Pancreas (tissue), 10 donors: ENCODE results near the gene ZXDC. TPM values are rescaled to one million over a fixed set of nuclear protein-coding genes. Genes with fewer than 3 reads are reported as not detected.
A peak's percentile ranks its signal among the peaks of the same experiment; 100 is the strongest.

Experiments
- ATAC-seq, 4 donors: fragments of 200-7000 bp; cut with Tn5 transposase; one replicate each; pipeline versions ENCODE4 v1.8.0 to v1.9.1; 2020; ENCODE audit warnings: mild to moderate bottlenecking in 4 of 4, moderate library complexity in 4 of 4
- DNase-seq, 6 donors: peaks; one replicate each; pipeline ENCODE4 v3.0.0-alpha.2; 2020
- FAIRE-seq: peaks from 2 replicates; lab custom pipeline; 2012; peaks lifted over from hg19 to GRCh38; lab: Jason Lieb, UNC
- H3K27ac ChIP-seq, 4 donors: fragments of 200-600 bp; sonication (generic); 1 replicate in 3 of 4; 2 replicates in 1 of 4; pipeline versions ENCODE4 v1.5.0 to v1.8.0; 2020
- H3K27me3 ChIP-seq, 4 donors: fragments of 200-600 bp; one replicate each; pipeline ENCODE4 v1.8.0; 2021
- H3K36me3 ChIP-seq, 3 donors: fragments of 200-600 bp; sonication (generic) in 1 of 3; one replicate each; pipeline versions ENCODE4 v1.5.0 to v1.8.0; 2020 to 2021
- H3K4me1 ChIP-seq, 3 donors: fragments of 200-600 bp; one replicate each; pipeline ENCODE4 v1.8.0; 2021
- H3K4me3 ChIP-seq, 4 donors: fragments of 200-600 bp; sonication (generic) in 2 of 4; one replicate each; pipeline versions ENCODE4 v1.5.0 to v1.8.0; 2020 to 2021
- H3K9me3 ChIP-seq, 4 donors: fragments of 200-600 bp; one replicate each; pipeline ENCODE4 v1.8.0; 2021
- CTCF ChIP-seq, 4 donors: fragments of 200-600 bp; sonication (generic) in 3 of 4; IDR thresholded peaks; one replicate each; pipeline versions ENCODE4 v1.5.0 to v1.8.0; 2021; ENCODE audit warnings: antibody characterized with exemption in 4 of 4
- WGBS, 2 donors: extraction: QIAGEN DNeasy Blood & Tissue Kit; methylation state at CpG; one replicate each; pipeline ENCODE4 v1.1.7; 2013; 5-methylcytosine and 5-hydroxymethylcytosine counted together
- intact Hi-C, 3 donors: fragments of 100-400 bp; cut with DNase I; formaldehyde crosslinking; loops; one replicate each; pipeline versions ENCODE4 v1.11.1 to v1.14.2; 2022
- polyA plus RNA-seq, 2 donors: library from polyadenylated mRNA; stranded (reverse); fragments of 200-250 nt; gene quantifications; one replicate each; pipeline ENCODE4 v1.2.3, GENCODE V29; 2013
- total RNA-seq, 6 donors: library from RNA; stranded (reverse); fragmentation: NEBNext Ultra II Directional in 4 of 6; extraction: Animal tissue kit (Norgen Biotek cat#: 25700) in 4 of 6; gene quantifications; one replicate each; pipeline versions ENCODE4 v1.2.1 to v1.2.4, GENCODE V29; 2021 to 2023
- donor health status: healthy with polysubstance abuse.
- donor health status: DM: no; HTN: no; CAD: no; lungs with moderate emphysema.
- donor health status: DM: no; HTN: no; CAD: no.
- donor health status: control.
- donor health status: control.
- donor health status: Bipolar disorder and iron deficiency.
- donor health status: DM: yes; HTN: yes; CAD: no.
- donor health status: DM: no; HTN: no; CAD: no.
- donor health status: DM: no; HTN: no; CAD: no.
- donor health status: DM: yes; HTN: yes; CAD: no.

ZXDC gene
- total and polyA plus RNA-seq, 8 donors = 19.4 to 26.1 (median 20.9) TPM

- Histone ChIP-seq H3K4me1 (peaks cover 0 to under 1% (median under 1%) of the 10 kb centered on the region in 3 donors), H3K36me3 (no peaks in the 10 kb centered on the region), H3K27ac (no peak overlapping the region), H3K9me3 (no peaks in the 10 kb centered on the region), H3K27me3 (no peaks in the 10 kb centered on the region), H3K4me3 (no peak overlapping the region)
- DNase-seq = peak in 1 of 6 donors; percentile 26
- intact Hi-C loops = no loop called here
- FAIRE-seq = no peak
- no peak for ATAC-seq
- TF ChIP-seq CTCF (IDR thresholded peaks at IDR 0.05) = no peak
- WGBS, 2 donors = 94% methylated on average over 14 of the region's 14 CpGs
Measured at GRCh38 chr3:126478581-126479310, 3.1 kb upstream of the ZXDC start.

- ATAC-seq = no peak
- Histone ChIP-seq H3K4me1 (peaks cover 10 to 18% (median 14%) of the 10 kb centered on the region in 3 donors), H3K27ac (no peak overlapping the region), H3K9me3 (no peaks in the 10 kb centered on the region), H3K27me3 (no peaks in the 10 kb centered on the region), H3K36me3 (no peaks in the 10 kb centered on the region), H3K4me3 (no peak overlapping the region)
- DNase-seq = no peak
- FAIRE-seq = no peak
- TF ChIP-seq CTCF (IDR thresholded peaks at IDR 0.05) = no peak
- intact Hi-C loops = no loop called here
- 56 to 69% methylated on average over 4 of the region's 4 CpGs for WGBS, 2 donors
Measured at GRCh38 chr3:126477061-126477380, 1.3 kb upstream of the ZXDC start.

GRCh38 chr3:126476166-126477060 is 722 bp upstream of the ZXDC start:
- Histone ChIP-seq H3K4me3 (peak overlapping the region; percentile 43 to 60 (median 53)), H3K36me3 (no peaks in the 10 kb centered on the region), H3K27ac (peak overlapping the region; percentile 80 to 90 (median 88)), H3K27me3 (no peaks in the 10 kb centered on the region), H3K9me3 (no peaks in the 10 kb centered on the region), H3K4me1 (peaks cover 16 to 24% (median 16%) of the 10 kb centered on the region in 3 donors)
- peak; percentile 68 to 92 (median 78) for DNase-seq
- no peak for FAIRE-seq
- WGBS, 2 donors = 9 to 10% methylated on average over 50 to 65 of the region's 66 CpGs
- ATAC-seq = peak; percentile 52 to 63 (median 58)
- intact Hi-C loops = no loop called here
- TF ChIP-seq CTCF (IDR thresholded peaks at IDR 0.05) = no peak

- no peak for TF ChIP-seq CTCF (IDR thresholded peaks at IDR 0.05)
- ATAC-seq (peak; percentile 7 to 29 (median 12)), DNase-seq (peak; percentile 58 to 91 (median 70)), FAIRE-seq (no peak)
- intact Hi-C loops = no loop called here
- Histone ChIP-seq H3K36me3 (peaks cover 0 to 16% (median 11%) of the 10 kb centered on the region in 3 donors), H3K4me3 (peak overlapping the region; percentile 57 to 76 (median 66)), H3K27ac (peak overlapping the region; percentile 79 to 94 (median 93)), H3K9me3 (no peaks in the 10 kb centered on the region), H3K27me3 (no peaks in the 10 kb centered on the region), H3K4me1 (peaks cover 16 to 27% (median 21%) of the 10 kb centered on the region in 3 donors)
- WGBS, 2 donors = 3% methylated on average over 61 to 72 of the region's 72 CpGs
Measured at GRCh38 chr3:126474498-126475412, 936 bp downstream of the ZXDC start.
